ENCODE data around the gene PAXX.

Gene PAXX

GRCh38 chr9:136953771-136954269 is 38.4 kb upstream of the PAXX start:
- DNase-seq, result no peak

- DNase-seq, result no peak
These were observed 37.7 kb upstream of the PAXX start for GRCh38 chr9:136954270-136955083.

- no peak for DNase-seq
These were observed 36.9 kb upstream of the PAXX start for GRCh38 chr9:136955202-136955942.

- DNase-seq, result no peak
These were observed 36.3 kb upstream of the PAXX start for GRCh38 chr9:136955943-136956335.

- DNase-seq, result no peak
These were observed 35.6 kb upstream of the PAXX start for GRCh38 chr9:136956604-136957003.

GRCh38 chr9:136957461-136957860 is 34.8 kb upstream of the PAXX start:
- no peak for DNase-seq

GRCh38 chr9:136957901-136958300 is 34.3 kb upstream of the PAXX start:
- no peak for DNase-seq

GRCh38 chr9:136958473-136958872 is 33.7 kb upstream of the PAXX start:
- no peak for DNase-seq

- no peak for DNase-seq
These were observed 33.0 kb upstream of the PAXX start for GRCh38 chr9:136958898-136959850.

- DNase-seq, result no peak
These were observed 31.8 kb upstream of the PAXX start for GRCh38 chr9:136960212-136960937.

GRCh38 chr9:136960938-136961275 is 31.3 kb upstream of the PAXX start:
- no peak for DNase-seq

GRCh38 chr9:136961279-136962065 is 30.8 kb upstream of the PAXX start:
- no peak for DNase-seq

GRCh38 chr9:136962163-136962562 is 30.1 kb upstream of the PAXX start:
- DNase-seq, result no peak

- no peak for DNase-seq
These were observed 29.4 kb upstream of the PAXX start for GRCh38 chr9:136962701-136963248.

- DNase-seq, result no peak
These were observed 28.9 kb upstream of the PAXX start for GRCh38 chr9:136963341-136963740.

- DNase-seq, result no peak
These were observed 28.5 kb upstream of the PAXX start for GRCh38 chr9:136963751-136964150.

GRCh38 chr9:136964171-136964689 is 28.0 kb upstream of the PAXX start:
- DNase-seq, result no peak

GRCh38 chr9:136964833-136965422 is 27.3 kb upstream of the PAXX start:
- no peak for DNase-seq

GRCh38 chr9:136965771-136966484 is 26.3 kb upstream of the PAXX start:
- DNase-seq, result peak; percentile 52
